Measurements from ENCODE around the gene TGFBR3.
"Not testable (repeated sequence)": the region's sequence is repeated elsewhere in the genome, so short reads cannot be mapped to it uniquely, and the experiment has no call there.

TGFBR3 gene

GRCh38 chr1:91846639-91847013 is 39.3 kb downstream of the TGFBR3 start:
- DNase-seq = no peak

GRCh38 chr1:91846007-91846638 is 39.8 kb downstream of the TGFBR3 start:
- peak; percentile 86 for DNase-seq

GRCh38 chr1:91844862-91845528 is 41.0 kb downstream of the TGFBR3 start:
- DNase-seq = no peak

- no peak for DNase-seq
Observed at GRCh38 chr1:91843843-91844242, 42.1 kb downstream of the TGFBR3 start.

- DNase-seq = no peak
Observed at GRCh38 chr1:91842563-91842962, 43.4 kb downstream of the TGFBR3 start.

- DNase-seq = no peak
Observed at GRCh38 chr1:91842056-91842455, 43.9 kb downstream of the TGFBR3 start.

- DNase-seq = not testable (repeated sequence)
Observed at GRCh38 chr1:91840276-91840675, 45.7 kb downstream of the TGFBR3 start.

GRCh38 chr1:91836331-91837040 is 49.5 kb downstream of the TGFBR3 start:
- no peak for DNase-seq

- no peak for DNase-seq
Observed at GRCh38 chr1:91835087-91835521, 50.8 kb downstream of the TGFBR3 start.

- DNase-seq = not testable (repeated sequence)
Observed at GRCh38 chr1:91834549-91834948, 51.4 kb downstream of the TGFBR3 start.

- DNase-seq = no peak
Observed at GRCh38 chr1:91833946-91834345, 52.0 kb downstream of the TGFBR3 start.

GRCh38 chr1:91831132-91831930 is 54.6 kb downstream of the TGFBR3 start:
- DNase-seq = no peak

GRCh38 chr1:91830242-91831131 is 55.5 kb downstream of the TGFBR3 start:
- no peak for DNase-seq

GRCh38 chr1:91829293-91830153 is 56.4 kb downstream of the TGFBR3 start:
- no peak for DNase-seq

GRCh38 chr1:91828583-91829281 is 57.2 kb downstream of the TGFBR3 start:
- DNase-seq = no peak

GRCh38 chr1:91827459-91828321 is 58.3 kb downstream of the TGFBR3 start:
- DNase-seq = no peak

GRCh38 chr1:91827087-91827458 is 58.9 kb downstream of the TGFBR3 start:
- no peak for DNase-seq

- DNase-seq = no peak
Observed at GRCh38 chr1:91826649-91827048, 59.3 kb downstream of the TGFBR3 start.

GRCh38 chr1:91826248-91826647 is 59.7 kb downstream of the TGFBR3 start:
- no peak for DNase-seq
